ENCODE data around the gene MGA.

- TF ChIP-seq CTCF (IDR thresholded peaks at IDR 0.05; ENCODE audit: control extremely low read depth in 1 of 3, insufficient read depth in 1 of 3, low read depth in 1 of 3, low read length in 3 of 3) (no peak), GABPA (IDR thresholded peaks at IDR 0.05; ENCODE audit: borderline replicate concordance, insufficient read depth, low read length) (no peak), POLR2A (IDR thresholded peaks at IDR 0.05; ENCODE audit: control extremely low read depth in 1 of 2, low read depth in 2 of 2, low read length in 2 of 2) (no peak), SP1 (IDR thresholded peaks at IDR 0.05; ENCODE audit: low read depth, low read length) (no peak), CHD2 (IDR thresholded peaks at IDR 0.05; ENCODE audit: low read length) (no peak), EZH2 (IDR thresholded peaks at IDR 0.05; ENCODE audit: low read depth, low read length, severe bottlenecking) (no peak), BRCA1 (IDR thresholded peaks at IDR 0.05; ENCODE audit: low read depth, low read length) (no peak), HDAC2 (IDR thresholded peaks at IDR 0.05; ENCODE audit: borderline replicate concordance in 1 of 2, low read depth in 2 of 2, low read length in 2 of 2) (no peak)
Observed at GRCh38 chr15:41692049-41692448, 31.8 kb downstream of the MGA start.

Measured in H1 (cell line).